ENCODE results near the gene SGCA. TPM values are rescaled to one million over a fixed set of nuclear protein-coding genes. Genes with fewer than 3 reads are reported as not detected.

SGCA gene
- total and polyA plus RNA-seq, 2 of the 8 experiments (the other 6 are each of a cell fraction or from before 2014, with no cell fraction given) = 0.12 TPM; not detected in 1

DNA sequence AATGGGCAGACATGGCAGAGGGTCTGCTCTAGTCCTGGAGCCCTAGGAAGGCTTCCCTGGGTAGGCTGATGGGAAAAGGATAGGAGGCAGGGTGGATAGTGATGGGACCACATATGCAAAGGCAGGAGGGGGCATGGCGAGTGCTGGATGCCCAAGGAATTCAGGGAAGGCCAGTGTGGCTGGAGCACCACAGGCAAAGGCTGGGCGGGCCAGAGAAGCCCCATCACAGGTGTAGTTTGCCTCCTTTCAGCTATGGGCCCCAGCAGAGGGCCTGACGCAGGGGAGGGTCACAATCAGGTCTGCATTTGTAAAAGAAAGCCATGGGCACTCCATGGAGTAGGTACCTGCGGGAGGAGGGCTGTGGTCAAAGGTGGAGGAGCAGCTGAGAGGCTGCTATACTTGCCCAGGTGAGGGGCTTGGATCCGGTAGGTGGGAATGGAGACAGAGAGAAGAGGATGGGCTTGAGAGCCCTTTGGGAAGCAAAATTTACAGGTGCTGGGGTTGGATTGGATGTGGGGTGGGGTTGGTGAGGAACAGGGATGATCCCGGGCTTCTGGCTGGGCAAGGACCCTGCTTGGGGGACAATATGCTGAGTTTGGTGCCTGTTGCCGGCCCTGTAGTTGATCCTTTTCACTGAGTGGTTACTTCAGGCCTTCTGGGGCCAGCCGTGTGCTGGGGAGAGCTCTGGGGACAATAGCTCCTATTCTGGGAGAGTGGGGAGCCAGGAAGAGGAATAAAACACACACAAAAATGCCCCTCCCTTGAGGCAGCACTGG, 42.2 kb downstream of the SGCA start:
- H3K79me2 ChIP-seq (ENCODE audit: control insufficient read depth in 1 of 2, insufficient read depth in 2 of 2, low read length in 2 of 2) = no peaks in the 10 kb centered on the region
- H2BK5ac ChIP-seq (ENCODE audit: low read depth, low read length) = peak overlapping the region; percentile 96; the same call in 1 of the 2 replicates
- H2BK15ac ChIP-seq (ENCODE audit: low read length) = peak overlapping the region; percentile 46
- H3K23ac ChIP-seq (ENCODE audit: insufficient read length) = no peak overlapping the region
- H3K4ac ChIP-seq (replicated peaks; ENCODE audit: insufficient read length, low read depth, low read length) = peak overlapping the region; percentile 55
- peak overlapping the region; percentile 76 for H2BK120ac ChIP-seq (replicated peaks; ENCODE audit: low read depth, low read length)
- H4K91ac ChIP-seq (replicated peaks; ENCODE audit: insufficient read length, low read length) = peak overlapping the region; percentile 91
- H4K5ac ChIP-seq (ENCODE audit: insufficient read length, low read depth, low read length) = peak overlapping the region; percentile 58
- DNase-seq (ENCODE audit: low read depth in 1 of 2, low spot score in 2 of 2) (peak in 1 of 2 experiments; percentile 58), FAIRE-seq (no peak)
- CTCF ChIA-PET (ENCODE audit: partially characterized antibody) = interaction anchor here (0.7 to 24.4 kb wide), 7 partner anchors 3 to 73 kb away, joined by 3 to 1349 read pairs (median 145); partner anchors contain the start of genes COL1A1 and TMEM92
- H4K8ac ChIP-seq (ENCODE audit: extremely low read depth, insufficient read depth, low read length) = peak overlapping the region; percentile 4; the same call in 1 of the 2 replicates
- H2BK20ac ChIP-seq (ENCODE audit: low read length) = peak overlapping the region; percentile 38
- POLR2A ChIA-PET (ENCODE audit: partially characterized antibody) = interaction anchor here (0.6 to 1.5 kb wide), 4 partner anchors 12 to 123 kb away, joined by 3 to 4 read pairs (median 3); no protein-coding TSS in a partner anchor
- H2AFZ ChIP-seq (ENCODE audit: low read length) = no peak overlapping the region
- H3K27me3 ChIP-seq (replicated peaks in 1 of 4; ENCODE audit: control insufficient read depth in 3 of 4, extremely low read depth in 1 of 4, insufficient read depth in 3 of 4, low read length in 3 of 4) = peaks cover 0 to 11% (median 4%) of the 10 kb centered on the region in 4 experiments; a peak in 3 of 7 replicates
- H3K9ac ChIP-seq (replicated peaks in 1 of 4; ENCODE audit: extremely low read depth in 1 of 4, low read depth in 3 of 4, low read length in 3 of 4) = no peak overlapping the region
- H4K20me1 ChIP-seq (replicated peaks in 1 of 2; ENCODE audit: control insufficient read depth in 1 of 2, insufficient read depth in 2 of 2, low read length in 2 of 2) = no peaks in the 10 kb centered on the region
- peak overlapping the region; percentile 1 for H3K14ac ChIP-seq (ENCODE audit: insufficient read length)
- no peaks in the 10 kb centered on the region for H3K36me3 ChIP-seq (ENCODE audit: control insufficient read depth in 2 of 4, insufficient read depth in 4 of 4, low read length in 3 of 4)
- H3K23me2 ChIP-seq (ENCODE audit: low read depth, low read length) = no peaks in the 10 kb centered on the region; the same call in 1 of the 2 replicates
- no peak overlapping the region for H3K27ac ChIP-seq (ENCODE audit: low read depth, low read length)
- WGBS, 2 experiments (ENCODE audit: extremely low coverage in 1 of 2, insufficient coverage in 1 of 2, insufficient read length in 1 of 2, insufficient replicate concordance in 2 of 2, low coverage in 1 of 2, low lambda C conversion rate in 2 of 2, missing lambda C conversion rate in 1 of 2) = 46% methylated on average over 8 of the region's 8 CpGs; no CpG with 5 or more reads in 1 of the 2 experiments
- H3K4me2 ChIP-seq (ENCODE audit: insufficient read depth in 1 of 2, low read depth in 2 of 2, low read length in 2 of 2) = peak overlapping the region; percentile 22 to 35; a peak in 2 of 4 replicates
- H3K79me1 ChIP-seq (ENCODE audit: low read depth, low read length) = no peaks in the 10 kb centered on the region
- no peaks in the 10 kb centered on the region for H3K9me3 ChIP-seq (ENCODE audit: insufficient read depth in 2 of 2, low read depth in 1 of 2, low read length in 1 of 2)
- H3K4me3 ChIP-seq (ENCODE audit: extremely low read depth in 1 of 4, insufficient read depth in 2 of 4, low read depth in 3 of 4, low read length in 4 of 4) = 0 out of 8 replicates have a peak overlapping the region, but pooled peaks of 1 of the 4 experiments have one; percentile 7
- no peak overlapping the region for H3K56ac ChIP-seq (replicated peaks; ENCODE audit: insufficient read length, low read depth, low read length)
- H3K4me1 ChIP-seq (replicated peaks in 1 of 4; ENCODE audit: control insufficient read depth in 3 of 4, insufficient read depth in 4 of 4, low read length in 3 of 4) = peaks cover 18 to 42% (median 37%) of the 10 kb centered on the region in 4 experiments
- H2AK5ac ChIP-seq (ENCODE audit: low read depth, low read length) = peak overlapping the region; percentile 95; the same call in 1 of the 2 replicates
- H2BK12ac ChIP-seq (ENCODE audit: low read depth, low read length) = peak overlapping the region; percentile 86; the same call in 1 of the 2 replicates
- H3K18ac ChIP-seq (ENCODE audit: extremely low read depth, low read length) = peak overlapping the region; percentile 11
- TF ChIP-seq SUZ12 (IDR thresholded peaks at IDR 0.05; ENCODE audit: low read length) = no peak
- TF ChIP-seq RAD21 (IDR thresholded peaks at IDR 0.05 in 1 of 2, conservative IDR thresholded peaks at IDR 0.05 in 1 of 2; ENCODE audit: low read depth in 2 of 2, low read length in 2 of 2) = no peak
- TF ChIP-seq RNF2 (IDR thresholded peaks at IDR 0.05; ENCODE audit: borderline replicate concordance, low read depth, low read length, missing control alignments, poor library complexity, severe bottlenecking) = no peak
- TF ChIP-seq KDM1A (IDR thresholded peaks at IDR 0.05; ENCODE audit: borderline replicate concordance, low read length) = no peak
